ENCODE measurements around the gene GYS2.

The GYS2 gene

DNA sequence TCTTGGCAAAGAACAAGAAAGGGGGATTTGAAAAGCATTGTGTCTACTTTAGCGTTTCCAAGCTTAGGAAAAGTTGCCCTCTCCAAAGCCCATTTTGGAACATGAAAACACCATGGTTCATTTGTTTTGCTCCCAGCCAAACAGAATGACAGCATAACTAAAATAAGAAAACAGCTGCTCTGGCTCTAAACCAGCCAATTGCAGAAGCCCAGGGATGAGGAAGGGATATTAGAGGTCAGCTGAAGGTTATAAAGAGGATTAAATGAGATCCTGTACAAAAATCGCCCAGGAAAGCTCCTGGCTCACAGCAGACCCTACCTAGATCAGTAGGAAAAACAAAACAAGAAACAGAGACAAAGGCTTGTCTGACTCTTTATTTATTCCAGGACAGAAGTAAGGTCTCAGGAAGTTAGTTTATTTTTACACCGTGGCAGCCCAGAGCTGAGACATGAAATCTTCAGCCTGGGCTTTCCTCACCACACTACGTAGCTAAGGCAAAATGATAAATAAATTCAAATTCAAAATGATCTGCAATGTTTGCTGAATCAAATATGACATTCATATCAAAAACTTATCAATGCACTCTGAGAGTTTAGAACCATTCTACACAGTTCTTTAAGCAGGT, 52.7 kb downstream of the GYS2 start:
- DNase-seq = no peak

DNA sequence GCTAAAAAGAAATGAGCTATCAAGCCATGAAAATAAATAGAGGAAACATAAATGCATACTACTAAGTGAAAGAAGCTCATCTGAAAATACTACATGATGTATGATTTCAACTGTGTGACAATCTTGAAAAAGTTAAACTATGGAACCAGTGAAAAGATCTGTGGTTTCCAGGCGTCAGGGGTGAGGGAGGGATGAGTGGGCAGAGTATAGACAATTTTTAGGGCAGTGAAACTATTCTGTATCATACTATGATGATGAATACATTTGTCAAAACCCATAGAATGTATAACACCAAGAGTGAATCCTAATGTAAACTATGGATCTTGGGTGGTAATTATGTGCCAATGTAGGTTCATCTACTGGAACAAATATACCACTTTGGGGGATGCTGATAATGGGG, 57.2 kb downstream of the GYS2 start:
- no peak for DNase-seq

DNA sequence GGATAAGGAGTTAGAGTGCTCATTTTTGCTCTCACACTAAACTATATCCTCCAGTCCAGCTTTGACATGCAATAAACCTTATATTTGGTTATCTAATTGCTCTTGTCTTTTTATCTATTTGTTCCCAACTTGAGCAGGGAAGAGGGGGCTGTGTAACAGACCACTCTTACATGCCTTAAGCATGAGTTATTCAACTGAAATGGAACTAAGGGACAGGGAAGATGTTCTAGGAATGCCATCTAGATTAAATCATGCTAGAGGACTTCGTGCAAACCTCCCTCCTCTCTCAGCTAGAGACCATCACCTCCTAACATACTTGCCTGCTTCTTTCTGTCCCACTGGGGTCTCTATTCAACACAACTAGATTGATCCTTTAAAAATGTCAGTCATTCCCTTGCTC, 57.9 kb downstream of the GYS2 start:
- DNase-seq = no peak

DNA sequence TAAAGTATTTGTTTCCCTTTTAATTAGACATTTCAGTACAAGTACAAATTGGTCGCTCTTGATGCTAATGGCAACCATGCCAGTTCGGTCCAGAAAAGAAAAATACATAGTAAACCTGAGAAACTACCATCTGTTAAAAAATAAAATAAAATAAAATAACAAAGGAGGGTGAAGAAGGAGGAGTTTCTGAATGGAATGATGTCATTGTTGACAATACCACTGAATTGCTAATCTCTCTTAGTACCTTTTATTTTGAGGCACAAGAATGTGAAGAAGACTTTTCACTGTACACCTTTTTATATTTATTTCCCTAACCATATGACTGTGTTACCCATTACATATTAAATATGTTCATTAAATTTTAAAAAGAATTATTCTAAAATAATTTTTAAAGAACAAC, 59.1 kb downstream of the GYS2 start:
- no peak for DNase-seq

DNA sequence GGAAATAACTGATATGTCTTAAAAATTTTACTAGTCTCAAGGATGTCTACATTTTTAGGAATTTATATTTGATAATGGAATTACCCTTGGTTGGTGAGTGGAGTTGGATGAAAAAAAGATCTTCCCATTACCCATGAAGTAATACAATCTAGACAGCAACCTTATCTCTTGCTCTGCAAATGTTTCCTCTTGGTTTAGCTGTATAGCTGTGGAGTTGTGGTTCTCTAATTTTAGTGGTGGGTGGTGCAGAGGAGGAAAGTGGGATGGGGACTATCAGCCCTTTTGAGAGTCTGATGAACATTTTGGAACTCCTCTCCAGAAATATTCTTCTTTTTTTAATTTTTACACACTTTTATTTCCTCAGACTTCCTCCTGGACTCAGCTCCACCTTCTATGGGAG, 61.5 kb downstream of the GYS2 start:
- DNase-seq = no peak

DNA sequence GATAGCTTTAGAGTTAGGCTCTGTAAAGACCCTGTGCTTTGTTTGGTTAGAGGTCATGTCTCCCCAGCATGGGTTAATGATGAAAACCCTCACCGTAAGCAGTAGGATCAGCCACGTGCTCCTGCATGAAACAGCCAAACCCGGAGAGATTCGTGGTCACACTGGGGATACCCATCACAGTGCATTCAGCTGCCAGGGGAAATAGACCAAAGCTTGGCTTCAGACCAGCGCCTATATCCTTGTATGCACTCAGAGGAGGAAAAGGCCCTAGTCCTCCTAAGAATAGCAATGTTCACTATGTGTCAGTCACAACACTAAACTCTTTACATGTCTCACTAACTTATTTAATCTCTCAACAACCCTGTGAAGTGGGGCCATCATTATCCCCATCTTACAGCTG, 62.2 kb downstream of the GYS2 start:
- no peak for DNase-seq

DNA sequence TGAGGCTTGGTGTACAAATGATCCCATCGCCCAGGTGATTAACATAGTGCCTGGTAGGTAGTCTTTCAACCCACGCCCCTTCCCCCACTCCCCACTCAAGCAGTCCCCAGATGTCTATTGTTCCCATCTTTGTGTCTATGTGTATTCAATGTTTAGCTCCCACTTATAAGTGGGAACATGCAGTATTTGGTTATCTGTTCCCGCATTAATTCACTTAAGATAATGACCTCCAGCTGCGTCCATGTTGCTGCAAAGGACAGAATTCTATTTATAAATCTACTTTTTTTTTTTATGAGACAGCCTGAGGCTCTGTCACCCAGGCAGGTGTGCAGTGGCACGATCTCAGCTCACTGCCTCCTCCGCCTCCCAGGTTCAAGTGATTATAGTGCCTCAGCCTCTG, 62.9 kb downstream of the GYS2 start:
- DNase-seq = no peak

DNA sequence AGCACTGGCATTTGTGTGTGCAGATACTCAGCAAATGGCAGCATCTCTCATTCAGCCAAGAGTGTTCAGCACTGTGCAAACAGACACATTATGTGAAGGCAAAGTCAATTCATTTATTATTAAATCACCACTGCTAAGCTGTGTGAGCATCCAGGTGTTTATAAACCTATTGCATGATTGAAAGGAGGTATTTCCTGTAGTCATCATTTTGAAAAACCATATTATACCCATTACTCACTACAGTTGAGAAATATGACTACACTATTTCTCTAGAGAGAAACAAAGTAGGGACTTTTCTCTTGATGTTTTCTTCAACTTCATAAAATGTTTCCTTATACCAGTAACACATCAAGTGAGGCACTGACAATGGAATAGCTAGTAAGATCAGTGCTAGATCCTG, 64.8 kb downstream of the GYS2 start:
- DNase-seq = no peak

DNA sequence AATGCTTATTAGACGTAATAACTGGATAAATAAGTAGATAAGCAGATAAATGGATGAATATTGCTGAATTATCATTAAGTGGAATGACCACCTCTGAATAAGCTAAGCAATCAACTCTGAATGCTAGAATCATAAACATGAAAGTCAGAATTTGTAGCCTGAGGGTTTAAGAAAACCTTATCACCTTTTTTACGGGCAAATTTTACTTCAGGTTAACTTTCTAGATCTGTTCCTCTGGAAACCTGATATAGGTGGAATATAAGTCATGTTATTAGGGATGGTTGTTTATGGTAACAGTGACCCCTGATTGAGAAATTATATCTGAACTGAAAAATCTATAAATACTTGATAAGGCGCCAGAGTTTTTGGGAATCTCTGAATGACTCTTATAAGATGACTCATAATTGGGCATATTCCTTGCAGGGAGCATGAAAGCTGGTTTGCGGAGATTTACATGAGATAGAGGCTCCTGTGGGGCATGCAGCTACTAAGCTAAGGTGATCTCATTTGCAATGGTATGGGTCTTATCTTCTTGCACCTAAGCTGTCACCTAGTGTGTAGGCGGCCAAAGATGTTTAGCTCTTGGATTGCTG, 66.5 kb downstream of the GYS2 start:
- no peak for DNase-seq

DNA sequence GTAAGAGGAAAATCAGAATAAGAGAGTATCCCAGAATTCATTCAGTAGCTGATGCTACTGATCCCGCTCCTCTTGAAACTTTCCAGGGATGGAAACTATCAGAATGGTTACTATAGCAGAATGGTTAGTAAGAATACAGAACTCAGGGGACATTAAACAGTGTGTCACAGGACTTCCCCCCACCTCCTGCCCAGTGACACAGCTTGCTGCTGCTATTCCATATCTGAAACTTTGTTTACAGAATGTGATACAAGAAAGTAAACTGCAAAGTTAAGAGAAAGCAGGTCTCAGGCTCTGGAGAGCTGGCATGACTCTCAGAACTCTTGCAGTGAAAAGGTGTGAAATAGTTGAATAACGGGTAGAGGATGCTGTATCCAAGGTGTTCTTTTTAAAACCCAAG, 75.2 kb downstream of the GYS2 start:
- DNase-seq = no peak

DNA sequence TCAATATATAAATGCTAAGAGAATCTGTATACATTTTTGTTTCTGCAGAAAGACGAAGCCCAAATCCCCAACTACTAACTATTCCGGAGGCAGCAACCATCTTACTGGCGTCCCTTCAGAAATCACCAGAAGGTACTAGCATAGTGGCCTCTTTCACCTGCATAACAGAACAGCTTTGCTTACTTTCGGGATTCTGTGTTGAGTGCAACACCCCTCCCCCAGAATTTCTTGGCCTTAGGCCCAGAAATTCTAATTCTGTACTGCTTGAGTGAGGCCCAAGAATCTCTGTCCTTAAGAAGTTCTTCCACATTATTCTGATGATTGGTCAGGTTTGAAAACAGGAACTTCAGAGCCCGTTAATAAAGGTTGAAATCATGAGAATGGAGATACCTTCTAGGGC, 75.7 kb downstream of the GYS2 start:
- no peak for DNase-seq

DNA sequence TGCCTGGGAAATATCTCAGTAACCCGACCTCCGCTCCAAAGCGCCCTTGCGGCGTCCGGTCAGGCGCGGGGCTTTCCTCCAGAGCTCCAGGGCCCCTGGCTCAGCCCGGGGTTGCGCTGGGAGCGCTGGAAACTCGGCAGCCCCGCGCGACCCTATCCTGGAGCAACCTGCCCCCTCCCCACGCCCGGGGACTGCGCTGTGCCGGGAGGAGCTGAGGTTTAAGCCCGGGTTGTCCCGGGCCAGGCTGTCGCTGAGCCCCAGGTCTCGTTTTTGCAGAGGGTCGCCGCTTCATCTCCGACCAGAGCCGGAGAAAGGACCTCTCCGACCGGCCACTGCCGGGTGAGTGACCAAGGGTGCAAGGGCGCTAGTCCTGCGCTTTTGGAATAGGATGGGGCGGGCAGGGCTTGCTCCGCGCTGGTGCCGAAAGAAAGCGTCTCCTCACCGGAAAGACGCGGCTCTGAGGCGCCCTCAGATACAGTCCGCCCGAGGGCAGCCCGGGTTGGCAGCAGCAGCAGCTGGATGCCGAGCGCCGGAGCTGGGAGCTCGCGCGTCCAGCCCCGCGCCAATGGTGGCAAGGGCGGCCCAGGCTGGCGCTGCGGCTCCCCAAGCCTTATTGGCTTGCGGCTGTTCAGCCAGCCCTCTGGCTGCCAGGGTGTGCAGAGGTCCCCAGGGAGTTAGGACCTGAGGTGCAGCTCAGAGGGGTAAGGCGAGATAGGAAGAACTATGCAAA, 77.0 kb downstream of the GYS2 start:
- no peak for DNase-seq

DNA sequence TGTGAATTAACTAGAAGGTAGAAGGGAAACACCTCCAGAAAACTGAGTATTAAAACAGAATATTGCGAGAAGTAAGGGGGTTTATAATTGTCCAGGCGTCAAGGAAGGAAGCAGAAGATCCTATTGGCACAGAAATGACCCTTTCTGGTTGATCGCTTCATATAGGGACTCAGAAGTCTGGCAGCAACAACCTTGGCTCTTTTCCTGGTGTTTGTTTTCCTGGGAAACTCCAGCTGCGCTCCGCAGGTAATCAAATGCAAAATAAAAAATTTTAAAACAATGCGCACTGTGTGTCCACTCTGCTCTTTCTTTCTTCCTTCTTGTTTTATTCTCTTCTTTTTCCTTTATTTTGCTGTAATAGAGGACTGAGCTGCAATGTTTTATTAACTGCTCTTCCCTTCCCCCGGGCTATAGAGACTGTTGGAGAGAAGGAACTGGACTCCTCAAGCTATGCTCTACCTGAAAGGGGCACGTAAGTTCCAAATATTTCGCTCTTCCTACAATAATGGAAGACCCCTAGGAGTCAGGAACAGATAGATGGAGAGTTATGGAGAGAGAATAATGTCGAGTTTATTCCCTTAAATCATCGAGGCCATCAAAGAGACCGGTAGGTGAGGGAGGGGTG, 77.8 kb downstream of the GYS2 start:
- DNase-seq = no peak

DNA sequence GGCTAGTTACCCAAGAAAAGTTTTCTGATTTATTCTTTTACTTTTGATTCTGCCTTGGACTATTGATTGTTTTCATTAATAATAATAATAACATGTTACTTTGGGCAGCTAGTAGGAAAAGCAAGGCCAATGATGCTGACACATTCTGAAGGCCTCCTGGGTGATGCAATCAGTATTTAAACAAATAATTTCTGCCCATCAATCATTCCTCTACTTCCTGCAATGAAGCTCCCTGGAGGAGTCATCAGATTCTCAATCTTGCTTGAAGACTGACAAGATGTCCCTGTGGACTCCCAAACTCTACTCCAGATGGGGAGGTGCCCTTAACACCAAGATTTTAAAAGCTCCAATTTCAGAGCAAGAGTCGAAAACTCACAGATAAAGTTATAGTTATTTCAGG, 78.6 kb downstream of the GYS2 start, which contains the start of gene SPX:
Gene SPX (plus strand): TSS at position 244 of the 400 bp plus-strand sequence. CDS start 177 bp downstream, outside the sequence.
- no peak for DNase-seq

DNA sequence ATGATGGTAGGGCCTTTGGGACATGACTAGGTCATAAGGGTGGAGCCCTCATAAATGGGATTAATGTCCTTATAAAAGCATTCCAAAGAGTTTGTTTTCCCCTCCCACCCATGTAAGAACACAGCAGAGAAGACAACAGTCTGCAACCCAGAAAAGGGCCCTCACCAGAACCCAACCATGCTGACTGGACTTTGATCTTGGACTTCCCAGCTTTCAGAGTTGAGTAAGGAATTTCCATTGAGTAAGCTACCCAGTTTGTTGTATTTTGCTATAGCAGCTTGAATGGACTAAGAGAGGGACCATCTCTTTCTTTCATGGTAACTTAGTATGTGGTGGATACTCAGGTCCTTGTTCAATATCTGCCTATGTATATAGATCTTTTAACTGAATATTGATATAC, 81.5 kb downstream of the GYS2 start:
- DNase-seq = no peak

DNA sequence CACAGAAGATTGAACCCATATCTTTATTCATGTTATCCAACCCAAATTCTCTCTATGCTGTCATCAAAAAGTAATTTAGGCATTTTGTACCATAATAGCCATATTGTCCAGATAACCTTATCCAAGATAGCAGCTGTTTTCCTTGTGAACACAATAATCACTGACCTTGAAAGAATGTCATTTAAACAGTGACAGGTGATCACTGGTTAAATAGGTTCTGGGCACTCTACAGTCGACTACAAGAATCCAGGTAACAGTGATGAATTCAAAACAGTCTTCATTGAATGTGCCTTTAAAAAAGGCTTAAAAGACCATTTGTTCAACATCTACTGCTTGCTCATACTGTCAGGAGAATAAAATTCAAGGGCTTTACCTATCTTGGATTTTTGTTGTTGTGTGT, 83.1 kb downstream of the GYS2 start:
- no peak for DNase-seq

DNA sequence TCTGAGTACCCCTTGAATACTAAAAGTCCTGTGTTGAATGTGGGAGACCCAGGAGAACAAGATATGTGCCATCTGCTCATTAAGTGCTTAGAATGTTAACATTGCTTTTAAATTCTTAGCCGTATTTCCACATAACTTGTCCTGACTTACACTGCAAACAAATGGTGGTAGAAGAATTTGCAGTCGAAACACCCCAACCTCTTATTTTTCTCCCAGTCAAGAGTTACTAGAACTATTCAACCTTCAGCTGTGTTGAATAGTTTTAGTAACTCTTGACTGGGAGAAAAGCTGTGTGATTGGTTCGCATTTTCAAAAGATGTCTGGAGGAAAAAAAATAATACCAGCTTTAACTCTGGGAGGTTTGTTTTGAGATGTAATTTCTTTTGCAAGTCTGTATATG, 86.2 kb downstream of the GYS2 start:
- no peak for DNase-seq

DNA sequence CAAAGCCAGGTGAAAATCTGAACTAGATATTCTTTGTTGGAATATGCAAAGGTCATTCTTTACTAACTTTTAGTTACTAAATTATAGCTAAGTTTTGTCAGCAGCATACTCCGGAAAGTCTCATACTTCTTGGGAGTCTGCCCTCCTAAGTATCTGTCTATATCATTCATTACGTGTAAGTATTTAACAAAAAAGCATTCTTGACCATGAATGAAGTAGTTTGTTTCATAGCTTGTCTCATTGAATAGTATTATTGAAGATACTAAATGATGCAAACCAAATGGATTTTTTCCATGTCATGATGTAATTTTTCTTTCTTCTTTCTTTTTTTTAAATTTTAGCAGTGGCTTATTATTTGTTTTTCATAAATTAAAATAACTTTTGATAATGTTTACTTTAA, 88.4 kb downstream of the GYS2 start:
- DNase-seq = no peak

DNA sequence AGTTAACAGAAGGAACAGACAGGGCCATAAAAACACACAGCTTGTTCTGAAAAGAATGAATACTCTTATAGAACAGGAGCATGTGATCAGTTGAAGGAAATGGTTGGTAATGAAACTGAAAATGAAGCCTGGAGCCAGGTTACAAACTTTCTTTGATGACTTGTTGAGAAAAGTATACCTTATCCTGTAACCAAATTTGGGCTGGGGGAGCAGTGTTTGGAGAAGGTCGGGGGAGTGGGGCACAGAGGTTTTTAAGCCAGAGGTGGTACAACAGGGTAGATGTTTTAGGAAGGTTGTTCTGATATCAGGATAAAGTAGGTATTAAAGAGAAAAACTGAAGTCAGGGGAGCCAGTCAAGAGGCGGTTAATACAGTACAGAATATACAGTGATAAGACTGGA, 94.9 kb downstream of the GYS2 start:
- no peak for DNase-seq

DNA sequence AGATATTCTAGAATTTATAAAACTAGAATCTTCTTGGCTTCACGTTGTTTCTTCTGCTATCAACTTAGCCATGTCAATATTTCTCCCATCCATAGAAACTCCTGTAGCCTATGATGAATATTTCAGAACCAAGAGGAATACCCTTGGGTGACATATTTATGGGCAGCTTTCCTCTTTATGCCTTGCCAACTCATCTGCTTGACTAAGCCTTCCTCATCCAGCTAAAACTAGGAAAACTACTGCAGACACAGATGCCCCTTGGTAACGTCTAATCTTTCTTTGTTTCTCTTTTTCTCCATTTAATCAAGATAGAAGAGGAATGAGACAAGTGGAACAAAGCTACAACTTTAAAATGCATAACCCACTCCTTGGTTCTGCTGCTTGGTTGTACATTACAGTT, 96.8 kb downstream of the GYS2 start:
- no peak for DNase-seq

DNA sequence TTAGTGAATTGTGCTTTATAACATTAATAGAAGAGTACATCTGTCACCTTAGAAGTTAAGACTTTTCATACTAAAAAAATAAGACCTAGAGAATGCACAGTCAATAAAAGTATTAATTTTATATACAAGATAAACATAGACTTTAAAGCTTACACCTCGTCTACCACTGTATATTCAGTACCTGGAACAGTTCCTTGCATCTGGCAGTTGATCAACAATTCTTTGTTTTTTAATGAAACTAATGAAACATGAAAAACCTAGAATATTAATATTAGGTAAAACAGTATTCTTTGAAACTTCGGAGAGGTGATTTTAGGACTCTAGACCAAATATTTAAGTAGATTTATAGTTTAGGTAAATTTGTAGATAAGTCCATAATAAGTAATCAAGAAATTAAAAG, 98.8 kb downstream of the GYS2 start:
- DNase-seq = no peak

DNA sequence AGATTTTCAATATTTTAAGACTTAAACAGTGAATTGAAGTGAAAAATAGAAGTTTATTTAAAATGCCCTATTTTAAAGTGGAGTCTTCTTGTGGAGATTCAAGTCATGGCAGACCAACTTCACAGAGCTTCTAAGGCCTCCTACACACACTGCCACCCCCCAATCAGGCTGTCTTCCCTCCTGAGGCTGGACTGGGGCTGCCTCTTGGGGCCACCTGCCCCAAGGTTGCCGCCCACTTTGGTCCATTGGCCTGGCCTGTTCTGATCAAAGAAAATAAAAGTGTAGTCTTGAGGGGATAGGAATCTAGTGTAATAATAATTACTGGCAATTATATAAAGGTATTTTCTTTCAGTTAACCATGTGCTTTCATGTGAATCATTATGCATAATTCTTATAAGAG, 101.8 kb downstream of the GYS2 start:
- no peak for DNase-seq

DNA sequence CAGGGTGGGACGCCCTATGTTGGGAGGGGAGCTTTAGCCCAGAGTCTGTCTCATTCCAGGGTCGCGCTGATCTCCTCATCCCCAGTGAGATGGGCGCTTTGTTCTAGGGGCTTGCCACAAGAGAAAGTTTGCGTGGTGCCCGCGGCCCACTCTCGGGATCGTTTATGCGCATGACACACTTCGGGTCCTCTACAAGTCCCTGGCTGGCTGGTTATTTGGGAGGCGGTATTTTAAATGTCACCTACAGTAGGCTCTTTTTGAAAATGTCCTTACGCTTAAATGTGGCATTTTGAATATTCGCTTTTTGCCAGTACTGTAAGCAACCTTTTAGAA, 102.5 kb downstream of the GYS2 start:
- peak; percentile 62 to 65 for DNase-seq
